Suppressor macrophage treated with lipopolysaccharide for 4 hours (primary cell): ENCODE measurements around the gene HLA-DOA.

Experiments used
- DNase-seq: peaks from one replicate; pipeline ENCODE4 v3.0.0-alpha.2; 2020

The HLA-DOA gene

GRCh38 chr6:33008944-33009861, at the start of gene HLA-DOA:
Gene HLA-DOA (minus strand): TSS chr6:33009591.
- DNase-seq = no peak

DNA sequence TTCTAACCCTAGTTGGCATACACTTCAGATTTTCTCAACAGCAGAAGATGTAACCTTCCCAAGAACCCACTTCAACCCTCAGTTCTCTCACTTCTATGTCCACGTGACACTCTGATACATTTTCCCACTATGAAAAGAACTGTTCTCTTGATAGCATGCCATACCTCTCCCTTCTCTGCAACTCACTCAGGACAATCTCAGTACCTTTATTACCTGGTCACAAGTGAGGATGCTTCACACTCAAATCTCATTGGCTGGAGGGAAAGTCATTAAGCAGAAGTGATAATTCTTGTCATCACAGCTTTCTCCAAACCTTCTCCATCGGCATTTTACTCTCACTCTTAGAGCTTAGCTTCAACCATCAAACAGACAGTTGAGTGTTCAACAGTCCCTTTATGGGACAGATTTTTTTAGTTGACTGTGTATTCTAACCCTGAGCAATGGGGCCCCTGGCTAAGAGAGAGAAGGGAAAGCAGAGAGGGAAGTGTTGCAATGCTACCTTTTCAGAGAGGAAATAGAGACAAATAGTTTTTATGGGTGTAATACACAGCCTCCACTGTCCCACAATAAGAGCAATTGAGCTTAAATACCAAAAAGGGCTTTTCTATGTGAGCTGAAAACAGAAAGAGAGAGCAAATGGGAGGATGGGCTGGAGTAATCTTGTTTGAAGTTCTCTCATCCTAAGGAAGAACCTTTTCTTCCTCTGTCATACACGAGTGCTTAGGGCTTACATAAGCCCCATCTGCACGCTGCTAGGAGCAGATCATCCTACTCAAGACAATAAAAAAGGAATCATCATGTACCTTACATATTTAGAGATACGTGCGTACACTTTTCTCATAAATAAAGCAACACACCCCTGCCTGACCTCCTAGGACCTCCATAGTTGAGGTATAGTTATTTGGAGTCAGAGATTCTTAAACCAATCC, 48.1 kb upstream of the HLA-DOA start:
- no peak for DNase-seq

DNA sequence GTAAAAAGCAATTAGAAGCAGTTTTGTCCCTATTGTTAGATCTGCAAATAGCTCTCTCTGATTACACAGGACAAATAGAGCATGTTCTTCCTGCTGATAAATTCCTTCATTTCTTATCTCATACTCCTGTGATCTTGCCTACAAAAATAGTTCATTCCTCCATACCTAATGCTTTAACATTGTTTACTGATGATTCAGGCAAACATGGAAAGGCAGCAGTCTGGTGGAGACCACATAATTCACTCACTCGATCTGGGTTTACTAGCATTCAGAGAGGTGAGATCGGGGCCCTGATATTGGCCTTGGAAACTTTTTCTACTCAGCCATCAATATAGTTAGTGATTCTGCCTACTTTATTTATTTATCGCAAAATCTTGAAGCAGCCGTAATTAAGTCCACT, 43.8 kb upstream of the HLA-DOA start:
- DNase-seq = no peak

DNA sequence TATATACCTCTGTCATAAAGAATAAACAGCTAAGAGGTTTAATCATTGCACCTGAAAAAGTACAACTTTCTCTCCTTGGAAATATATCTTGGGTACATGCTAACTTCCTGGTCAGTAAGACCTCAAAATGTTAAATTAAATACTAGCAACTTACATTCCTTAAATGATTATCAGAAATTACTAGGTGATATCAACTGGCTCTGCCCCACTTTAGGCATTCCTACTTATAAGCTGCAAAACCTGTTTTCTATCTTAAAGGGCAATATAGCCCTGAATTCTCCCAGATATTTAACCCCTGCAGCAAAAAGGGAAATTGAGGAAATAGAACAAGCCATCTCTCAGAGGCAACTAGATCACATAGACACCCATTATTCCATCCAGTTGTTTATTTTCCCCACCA, 43.2 kb upstream of the HLA-DOA start:
- no peak for DNase-seq

GRCh38 chr6:33050014-33050810, 40.8 kb upstream of the HLA-DOA start:
- DNase-seq = peak; percentile 22

- DNase-seq = no peak
These were observed 40.1 kb upstream of the HLA-DOA start for GRCh38 chr6:33049323-33050013.

DNA sequence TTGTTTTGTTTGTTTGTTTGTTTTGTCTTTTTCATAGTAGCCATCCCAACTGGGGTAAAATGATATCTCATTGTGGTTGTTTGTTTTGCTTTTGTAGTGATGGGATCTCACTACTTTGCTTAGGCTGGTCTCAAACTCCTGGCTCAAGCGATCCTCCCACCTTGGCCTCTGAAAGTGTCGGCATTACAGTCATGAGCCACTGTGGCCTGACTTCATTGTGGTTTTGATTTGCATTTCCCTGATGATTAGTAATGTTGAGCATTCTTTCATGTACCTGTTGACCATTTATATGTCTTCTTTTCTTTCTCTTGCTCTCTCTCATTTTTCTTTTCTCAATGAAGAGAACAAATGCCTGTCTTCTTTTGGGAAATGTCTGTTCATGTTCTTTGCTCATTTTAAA, 30.8 kb upstream of the HLA-DOA start:
- DNase-seq = no peak

DNA sequence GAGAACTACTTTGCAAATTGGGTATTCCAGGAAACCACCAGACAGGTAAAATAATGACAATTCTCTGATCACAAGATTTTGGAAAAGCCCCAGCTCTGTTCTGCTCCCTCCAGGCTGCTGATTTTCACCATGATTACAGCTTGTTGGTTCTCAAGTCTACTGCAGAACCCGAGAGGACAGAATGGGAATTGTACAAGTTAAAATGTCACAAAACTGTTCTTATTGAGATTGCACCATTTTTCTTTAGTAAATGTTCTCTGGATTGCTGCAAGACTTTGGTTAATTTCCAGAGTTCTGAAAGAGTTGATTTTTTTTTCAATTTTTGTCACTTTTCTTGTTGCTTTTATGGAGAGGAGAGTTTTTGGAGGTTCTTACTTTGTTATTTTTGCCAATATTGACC, 27.1 kb upstream of the HLA-DOA start:
- no peak for DNase-seq

- no peak for DNase-seq
These were observed 25.2 kb upstream of the HLA-DOA start for GRCh38 chr6:33034554-33034953.

- DNase-seq = no peak
These were observed 20.9 kb upstream of the HLA-DOA start for GRCh38 chr6:33030245-33030644.

DNA sequence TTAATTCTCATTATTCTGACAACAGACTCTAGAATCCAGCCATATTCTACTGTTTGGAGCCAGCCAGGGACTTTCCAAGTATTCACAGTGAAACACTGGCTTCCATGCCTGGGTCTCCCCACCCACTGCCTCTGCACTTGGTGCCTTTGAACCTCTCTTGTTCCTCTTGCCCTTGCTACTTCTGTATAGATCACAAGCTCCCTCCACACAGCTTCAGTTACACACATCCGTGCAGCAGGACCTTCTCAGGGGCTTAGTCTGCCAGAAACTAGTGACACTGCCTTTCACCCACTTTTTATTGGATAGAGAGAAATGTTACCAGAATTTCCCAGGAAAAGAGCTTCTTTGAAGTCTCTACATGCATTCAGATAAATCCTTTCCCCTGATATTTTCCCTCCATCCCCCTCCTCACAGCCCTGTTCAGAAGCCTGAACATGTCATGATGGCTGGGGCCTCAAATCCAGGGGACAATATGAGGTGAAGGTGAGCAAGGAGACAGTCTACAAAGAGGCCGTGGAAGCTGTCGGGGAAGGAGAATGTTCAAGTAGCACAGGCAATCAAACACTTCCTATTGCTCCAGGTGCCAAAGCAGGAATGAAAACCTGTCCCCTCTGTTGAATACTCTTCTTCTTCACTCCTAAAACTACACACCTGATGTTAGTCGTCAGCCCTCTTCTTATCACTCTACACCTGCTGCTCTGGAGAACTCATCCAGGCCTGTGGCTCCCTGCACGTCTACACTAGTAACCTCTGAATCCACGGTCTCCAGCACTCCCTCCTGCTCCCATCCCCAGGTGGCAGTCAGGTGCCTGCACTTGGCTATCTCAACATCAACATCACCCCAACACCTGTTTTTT, 20.2 kb upstream of the HLA-DOA start:
- peak; percentile 93 for DNase-seq

- DNase-seq = peak; percentile 25
These were observed 18.9 kb upstream of the HLA-DOA start for GRCh38 chr6:33028220-33028849.

DNA sequence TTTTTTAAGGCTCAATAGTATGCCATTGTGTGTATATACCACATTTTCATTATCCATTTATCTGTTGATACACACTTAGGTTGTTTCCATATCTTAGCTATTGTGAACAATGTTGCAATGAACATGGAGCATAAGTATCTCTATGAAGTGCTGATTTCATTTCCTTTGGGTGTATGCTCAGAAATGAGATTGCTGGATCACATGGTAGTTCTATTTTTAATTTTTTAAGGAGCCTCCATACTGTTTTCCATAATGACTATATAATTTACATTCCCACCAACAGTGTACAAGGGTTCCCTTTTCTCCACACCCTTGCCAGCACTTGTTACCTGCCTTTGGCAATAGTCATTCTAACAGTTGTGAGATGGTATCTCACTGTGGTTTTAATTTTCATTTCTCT, 15.1 kb upstream of the HLA-DOA start:
- no peak for DNase-seq

- DNase-seq = no peak
These were observed 14.1 kb upstream of the HLA-DOA start for GRCh38 chr6:33023536-33023935.

GRCh38 chr6:33021917-33022316, 12.5 kb upstream of the HLA-DOA start:
- no peak for DNase-seq

DNA sequence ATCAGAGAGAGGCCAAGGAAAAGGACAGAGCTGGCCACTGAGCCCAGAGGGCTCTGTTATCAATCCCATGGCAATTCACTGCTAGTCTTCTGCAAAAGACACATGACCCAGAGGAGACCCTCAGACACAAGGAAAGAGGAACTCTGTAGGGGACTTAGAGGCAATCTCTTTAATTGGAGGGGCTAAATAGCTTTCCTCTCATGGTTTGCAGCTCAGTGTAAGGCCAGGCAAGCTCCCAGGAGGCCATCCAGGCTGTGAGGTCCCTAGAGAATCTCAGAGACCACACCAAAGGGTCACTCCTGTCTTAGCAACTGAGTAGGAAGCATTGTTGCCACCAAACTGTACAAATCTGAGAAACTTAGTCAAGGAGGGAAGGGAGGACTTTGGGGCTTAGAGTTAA, 10.0 kb upstream of the HLA-DOA start:
- DNase-seq = no peak

DNA sequence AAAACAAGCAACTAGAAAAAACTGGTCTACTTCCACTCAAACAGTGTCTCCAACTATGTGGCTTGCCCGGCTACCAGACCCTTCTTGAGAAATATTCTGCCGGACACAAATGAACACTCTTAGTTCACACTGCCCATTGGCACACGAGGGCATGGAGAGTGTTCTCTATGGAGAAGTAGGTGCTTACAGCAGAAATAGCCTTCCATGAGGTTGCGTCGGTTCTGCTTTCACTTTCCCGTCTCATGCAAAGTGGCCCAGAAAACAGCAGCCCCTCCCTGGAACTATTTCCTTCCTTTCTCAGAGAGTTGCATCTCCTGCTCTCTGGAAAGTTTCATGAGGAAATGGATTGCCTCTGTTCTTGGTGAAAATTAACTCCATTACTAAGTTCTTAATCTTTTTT, 9.5 kb upstream of the HLA-DOA start:
- peak; percentile 96 for DNase-seq

GRCh38 chr6:33018418-33018817, 9.0 kb upstream of the HLA-DOA start:
- no peak for DNase-seq

DNA sequence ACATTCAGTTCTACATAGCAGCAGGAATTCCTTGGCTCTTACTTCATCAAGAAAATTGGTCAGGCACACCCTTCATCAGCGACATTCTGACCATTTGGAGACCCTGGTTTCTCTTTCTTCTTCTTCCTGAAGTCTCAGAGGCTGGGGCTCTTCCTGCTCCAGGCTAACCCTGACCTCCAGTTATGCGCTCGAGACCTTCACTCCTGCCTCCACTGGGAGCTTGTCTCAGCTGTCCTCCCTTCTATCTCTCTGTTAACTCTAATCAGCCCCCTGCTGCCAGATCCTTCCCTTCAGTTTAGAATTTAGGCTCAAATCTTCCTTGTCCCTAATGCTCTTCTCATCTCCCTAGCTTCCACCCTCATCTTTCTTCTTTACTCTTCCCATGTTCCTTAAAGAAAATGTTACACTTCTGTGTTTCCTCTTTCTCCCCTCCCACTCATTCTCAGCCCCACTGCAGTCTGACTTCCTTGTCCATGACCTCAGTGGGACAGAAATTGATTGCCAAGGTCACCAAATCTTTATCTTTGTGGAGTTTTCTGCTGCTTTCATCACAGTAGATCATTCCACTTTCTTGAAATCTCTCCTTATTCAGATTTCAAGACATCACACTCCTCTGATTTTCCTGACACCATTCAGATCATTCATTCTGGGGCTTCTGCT, 8.4 kb upstream of the HLA-DOA start:
- DNase-seq = peak; percentile 77

- DNase-seq = no peak
These were observed 7.6 kb upstream of the HLA-DOA start for GRCh38 chr6:33017018-33017417.
